ENCODE data around the gene NIPAL4.

NIPAL4 gene

GRCh38 chr5:157447201-157447637, 12.8 kb upstream of the NIPAL4 start:
- ChIA-PET CTCF (interaction anchor here (1.5 kb wide), 1 partner anchor 193 kb away, joined by 4 read pairs; no protein-coding TSS in a partner anchor), POLR2A (no interaction called here)
- Histone ChIP-seq H3K36me3 (ENCODE audit: control insufficient read depth in 2 of 2, insufficient read depth in 1 of 2, low read length in 2 of 2) (no peaks in the 10 kb centered on the region), H3K9me3 (ENCODE audit: control insufficient read depth, insufficient read depth, low read depth, low read length) (no peaks in the 10 kb centered on the region), H3K4me1 (ENCODE audit: control insufficient read depth, insufficient read depth, low read length) (no peaks in the 10 kb centered on the region; the same call in 1 of the 2 replicates), H3K4me3 (ENCODE audit: low read depth, low read length) (no peak overlapping the region), H3K27ac (ENCODE audit: extremely low read depth, low read depth, low read length) (no peak overlapping the region)
- no peak for TF ChIP-seq SP3 (tag by site-specific recombination; IDR thresholded peaks at IDR 0.05)
- TF ChIP-seq ZNF404 (tag by site-specific recombination; IDR thresholded peaks at IDR 0.05) = no peak
- no peak for TF ChIP-seq ZBTB10 (tag by site-specific recombination; IDR thresholded peaks at IDR 0.05)
- TF ChIP-seq ZNF623 (tag by site-specific recombination; IDR thresholded peaks at IDR 0.05) = no peak
- TF ChIP-seq, protein P1, sequence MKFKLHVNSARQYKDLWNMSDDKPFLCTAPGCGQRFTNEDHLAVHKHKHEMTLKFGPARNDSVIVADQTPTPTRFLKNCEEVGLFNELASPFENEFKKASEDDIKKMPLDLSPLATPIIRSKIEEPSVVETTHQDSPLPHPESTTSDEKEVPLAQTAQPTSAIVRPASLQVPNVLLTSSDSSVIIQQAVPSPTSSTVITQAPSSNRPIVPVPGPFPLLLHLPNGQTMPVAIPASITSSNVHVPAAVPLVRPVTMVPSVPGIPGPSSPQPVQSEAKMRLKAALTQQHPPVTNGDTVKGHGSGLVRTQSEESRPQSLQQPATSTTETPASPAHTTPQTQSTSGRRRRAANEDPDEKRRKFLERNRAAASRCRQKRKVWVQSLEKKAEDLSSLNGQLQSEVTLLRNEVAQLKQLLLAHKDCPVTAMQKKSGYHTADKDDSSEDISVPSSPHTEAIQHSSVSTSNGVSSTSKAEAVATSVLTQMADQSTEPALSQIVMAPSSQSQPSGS (tag by site-specific recombination; IDR thresholded peaks at IDR 0.05; ENCODE audit: low read depth) = no peak
- no peak for TF ChIP-seq ZNF37A (tag by site-specific recombination; IDR thresholded peaks at IDR 0.05)
- TF ChIP-seq ZNF449 (tag by site-specific recombination; IDR thresholded peaks at IDR 0.05) = no peak
- TF ChIP-seq KLF1 (tag by site-specific recombination; IDR thresholded peaks at IDR 0.05) = peak; percentile 59; the same call in 1 of the 2 replicates
- no peak for TF ChIP-seq ZNF416 (tag by site-specific recombination; IDR thresholded peaks at IDR 0.05)

DNA sequence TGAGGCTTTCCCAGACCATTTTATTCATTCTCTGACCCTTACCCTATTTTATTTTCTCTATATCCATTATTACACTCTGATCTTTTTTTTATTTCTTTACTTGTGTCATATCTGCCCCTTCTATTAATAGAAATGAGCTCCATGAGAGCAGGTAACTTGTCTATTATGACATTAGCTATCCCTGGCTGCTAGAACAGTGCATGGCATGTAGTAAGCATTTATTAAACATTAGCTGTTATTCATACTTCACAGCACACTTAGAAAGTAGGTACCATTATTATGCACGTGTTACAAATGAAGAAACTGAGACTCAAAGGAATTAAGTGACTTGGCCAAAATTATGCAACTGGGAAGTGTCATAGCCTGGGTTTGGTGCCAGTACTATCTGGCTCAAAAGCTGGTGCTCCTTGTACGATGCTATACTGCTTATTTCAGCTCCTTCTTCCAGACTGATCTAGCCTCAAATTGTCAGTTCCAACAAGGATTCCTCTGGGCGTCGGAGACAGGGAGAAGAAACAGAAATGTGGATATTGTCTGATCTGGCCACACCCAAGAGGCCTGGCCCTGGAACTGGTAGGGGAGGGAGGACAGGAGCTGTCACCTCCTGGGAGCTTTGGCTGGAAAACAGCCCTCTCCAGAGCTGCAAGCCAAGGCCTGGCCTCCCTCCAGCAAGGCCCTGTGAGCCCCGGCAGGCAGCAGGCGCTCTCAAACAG, 10.8 kb upstream of the NIPAL4 start:
- ChIA-PET POLR2A (no interaction called here), CTCF (interaction anchor here (0.6 to 2.1 kb wide), 6 partner anchors 21 to 294 kb away, joined by 3 to 7 read pairs (median 4); no protein-coding TSS in a partner anchor)
- Histone ChIP-seq H3K27ac (ENCODE audit: extremely low read depth, low read depth, low read length) (no peak overlapping the region), H3K36me3 (ENCODE audit: control insufficient read depth in 2 of 2, insufficient read depth in 1 of 2, low read length in 2 of 2) (no peaks in the 10 kb centered on the region), H3K4me1 (ENCODE audit: control insufficient read depth, insufficient read depth, low read length) (no peaks in the 10 kb centered on the region), H3K9me3 (ENCODE audit: control insufficient read depth, insufficient read depth, low read depth, low read length) (no peaks in the 10 kb centered on the region), H3K4me3 (ENCODE audit: low read depth, low read length) (no peak overlapping the region)
- TF ChIP-seq ZIC2 (tag by site-specific recombination; IDR thresholded peaks at IDR 0.05) (peak; percentile 29; the same call in 1 of the 2 replicates), ZNF23 (tag by site-specific recombination; IDR thresholded peaks at IDR 0.05; ENCODE audit: borderline replicate concordance) (no peak), GLIS1 (tag by site-specific recombination; IDR thresholded peaks at IDR 0.05) (peak; percentile 28; the same call in 1 of the 2 replicates)

DNA sequence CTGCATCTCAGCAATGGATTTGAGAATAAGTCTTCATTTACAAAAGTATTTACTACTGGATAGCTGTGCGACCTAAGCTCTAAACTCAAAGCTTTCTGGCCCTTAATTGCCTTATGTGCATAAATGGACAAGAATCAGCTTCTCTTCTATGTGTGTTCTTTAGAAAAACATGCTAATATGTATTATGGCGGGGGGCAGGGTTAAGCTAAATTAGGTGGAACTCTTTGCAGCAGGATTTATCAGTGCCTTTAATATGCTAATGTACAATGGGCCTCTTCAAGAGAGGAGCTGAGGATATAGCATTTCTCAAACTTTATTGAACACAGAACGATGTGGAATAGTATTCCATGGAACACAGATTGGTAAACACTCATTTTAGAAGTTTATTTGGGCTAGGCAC, 10.0 kb upstream of the NIPAL4 start:
- Histone ChIP-seq H3K27ac (ENCODE audit: extremely low read depth, low read depth, low read length) (no peak overlapping the region), H3K36me3 (ENCODE audit: control insufficient read depth in 2 of 2, insufficient read depth in 1 of 2, low read length in 2 of 2) (no peaks in the 10 kb centered on the region), H3K9me3 (ENCODE audit: control insufficient read depth, insufficient read depth, low read depth, low read length) (no peaks in the 10 kb centered on the region), H3K4me3 (ENCODE audit: low read depth, low read length) (no peak overlapping the region), H3K4me1 (ENCODE audit: control insufficient read depth, insufficient read depth, low read length) (no peaks in the 10 kb centered on the region)
- TF ChIP-seq ZBTB21 (tag by site-specific recombination; IDR thresholded peaks at IDR 0.05) (no peak), ZNF544 (tag by site-specific recombination; IDR thresholded peaks at IDR 0.05) (no peak), ZNF239 (tag by site-specific recombination; IDR thresholded peaks at IDR 0.05) (peak; percentile 81; the same call in 1 of the 2 replicates)
- TF ChIP-seq, protein P2, sequence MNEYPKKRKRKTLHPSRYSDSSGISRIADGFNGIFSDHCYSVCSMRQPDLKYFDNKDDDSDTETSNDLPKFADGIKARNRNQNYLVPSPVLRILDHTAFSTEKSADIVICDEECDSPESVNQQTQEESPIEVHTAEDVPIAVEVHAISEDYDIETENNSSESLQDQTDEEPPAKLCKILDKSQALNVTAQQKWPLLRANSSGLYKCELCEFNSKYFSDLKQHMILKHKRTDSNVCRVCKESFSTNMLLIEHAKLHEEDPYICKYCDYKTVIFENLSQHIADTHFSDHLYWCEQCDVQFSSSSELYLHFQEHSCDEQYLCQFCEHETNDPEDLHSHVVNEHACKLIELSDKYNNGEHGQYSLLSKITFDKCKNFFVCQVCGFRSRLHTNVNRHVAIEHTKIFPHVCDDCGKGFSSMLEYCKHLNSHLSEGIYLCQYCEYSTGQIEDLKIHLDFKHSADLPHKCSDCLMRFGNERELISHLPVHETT (tag by site-specific recombination; IDR thresholded peaks at IDR 0.05) = no peak
- ChIA-PET CTCF (interaction anchor here (0.8 to 2.1 kb wide), 2 partner anchors 23 to 27 kb away, joined by 3 to 7 read pairs; no protein-coding TSS in a partner anchor), POLR2A (interaction anchor here (1.3 kb wide), 1 partner anchor 307 kb away, joined by 3 read pairs; the partner anchor contains the start of gene MED7)
